ENCODE results near the gene COPZ2. TPM values are rescaled to one million over a fixed set of nuclear protein-coding genes. Genes with fewer than 3 reads are reported as not detected.

The COPZ2 gene
- total RNA-seq, 1 donor from 2014 or later = 39.7 TPM

DNA sequence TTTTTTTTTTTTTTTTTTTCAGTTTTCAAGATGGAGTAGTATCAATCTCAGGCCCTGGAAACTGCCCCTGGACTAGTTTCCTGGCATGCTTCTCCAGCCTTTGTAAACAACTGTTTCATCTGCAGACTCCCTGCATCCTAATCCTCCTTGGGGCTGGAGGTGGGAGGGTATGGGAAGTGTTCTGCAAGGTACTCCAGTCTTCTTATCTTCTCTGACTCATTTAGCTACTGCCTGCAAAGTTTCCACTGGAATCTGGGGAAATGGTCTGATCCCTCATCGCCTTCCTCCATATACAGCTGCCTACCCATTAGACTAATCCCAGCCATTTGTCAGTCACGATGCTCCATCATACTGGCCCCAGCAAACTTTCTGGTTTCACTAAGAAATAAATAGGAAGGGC is 21.5 kb downstream of the COPZ2 start:
- Histone ChIP-seq H3K4me1 (ENCODE audit: control insufficient read depth in 3 of 3, insufficient read depth in 3 of 3, low read length in 3 of 3) (peaks cover 5 to 13% (median 11%) of the 10 kb centered on the region in 3 donors), H3K27ac (ENCODE audit: low read depth, low read length) (no peak overlapping the region), H3K4me3 (ENCODE audit: low read length in 3 of 3) (no peak overlapping the region), H3K9me3 (ENCODE audit: control insufficient read depth in 3 of 3, low read length in 3 of 3) (no peaks in the 10 kb centered on the region), H3K27me3 (ENCODE audit: control insufficient read depth in 3 of 3, insufficient read depth in 3 of 3, low read length in 3 of 3) (peaks cover 25 to 41% (median 28%) of the 10 kb centered on the region in 3 donors), H3K9ac (ENCODE audit: low read depth in 1 of 3, low read length in 3 of 3) (no peak overlapping the region), H3K36me3 (ENCODE audit: control insufficient read depth in 3 of 3, insufficient read depth in 3 of 3, low read length in 3 of 3) (no peaks in the 10 kb centered on the region)

DNA sequence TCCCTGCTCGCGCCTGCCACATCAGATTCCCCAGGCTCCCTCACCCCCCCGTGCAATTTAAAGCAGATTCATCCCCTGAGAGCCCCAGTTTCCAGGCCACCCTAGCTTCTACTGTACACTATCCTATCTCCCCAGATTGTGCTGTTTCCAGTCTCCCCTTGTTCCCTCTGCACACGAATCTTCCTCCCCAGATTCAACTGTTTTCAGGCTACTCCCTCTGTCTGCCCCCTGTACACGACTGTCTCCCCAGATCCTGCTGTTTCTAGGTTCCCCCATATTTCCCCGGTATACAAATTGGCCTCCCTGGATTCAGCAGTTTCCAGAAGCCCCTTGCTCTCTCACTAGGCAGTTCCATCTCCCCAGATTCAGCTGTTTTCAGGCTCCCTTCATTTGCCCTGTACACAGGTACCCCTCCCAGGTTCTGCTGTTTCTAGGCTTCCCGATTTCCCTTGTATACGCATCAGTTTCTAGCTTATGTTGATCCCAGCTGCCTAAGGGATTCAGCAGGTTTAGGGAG is 22.9 kb downstream of the COPZ2 start:
- no peaks in the 10 kb centered on the region for H3K36me3 ChIP-seq (ENCODE audit: control insufficient read depth in 3 of 3, insufficient read depth in 3 of 3, low read length in 3 of 3)
- no peak overlapping the region for H3K9ac ChIP-seq (ENCODE audit: low read depth in 1 of 3, low read length in 3 of 3)
- no peak overlapping the region for H3K4me3 ChIP-seq (ENCODE audit: low read length in 3 of 3)
- H3K9me3 ChIP-seq (ENCODE audit: control insufficient read depth in 3 of 3, low read length in 3 of 3) = no peaks in the 10 kb centered on the region
- H3K27me3 ChIP-seq (ENCODE audit: control insufficient read depth in 3 of 3, insufficient read depth in 3 of 3, low read length in 3 of 3) = peaks cover 28 to 45% (median 30%) of the 10 kb centered on the region in 3 donors
- peaks cover 5 to 13% (median 11%) of the 10 kb centered on the region in 3 donors for H3K4me1 ChIP-seq (ENCODE audit: control insufficient read depth in 3 of 3, insufficient read depth in 3 of 3, low read length in 3 of 3)
- H3K27ac ChIP-seq (ENCODE audit: low read depth, low read length) = no peak overlapping the region

DNA sequence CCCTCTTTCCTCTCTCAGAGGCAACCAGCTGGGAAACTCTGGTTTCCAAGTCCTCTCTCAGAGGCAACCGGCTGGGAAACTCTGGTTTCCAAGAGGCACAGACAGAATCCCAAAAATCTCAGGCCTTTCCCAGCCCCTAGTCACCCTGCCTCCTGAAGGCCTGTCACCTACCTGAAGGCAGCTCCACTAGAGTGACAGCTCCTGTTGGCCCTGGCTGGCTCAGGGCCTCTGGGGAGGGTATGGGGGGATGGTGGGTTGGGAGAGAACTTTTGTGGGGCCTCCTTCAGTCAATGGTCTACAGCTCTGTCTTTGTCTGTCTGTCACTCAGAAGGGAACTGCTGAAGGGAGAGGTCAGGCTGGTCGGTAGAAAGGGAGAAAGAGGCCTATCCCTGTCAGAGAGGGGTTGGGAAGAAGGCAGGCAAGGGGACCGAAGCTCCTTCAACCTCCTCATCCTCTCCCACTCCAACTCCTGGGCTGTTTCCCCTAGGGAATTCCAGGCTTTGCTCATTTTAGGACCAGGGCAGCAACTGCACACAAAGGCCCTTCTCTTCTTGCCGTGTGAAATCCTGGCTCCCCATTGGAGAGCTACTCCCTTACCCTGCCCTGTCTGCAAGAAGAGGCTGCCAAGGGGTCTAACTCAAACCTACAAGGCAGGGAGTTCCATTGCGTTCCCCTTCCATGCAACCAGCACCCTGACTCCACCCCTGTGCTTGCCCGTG is 23.6 kb downstream of the COPZ2 start:
- H3K9ac ChIP-seq (ENCODE audit: low read depth in 1 of 3, low read length in 3 of 3) = no peak overlapping the region
- no peak overlapping the region for H3K27ac ChIP-seq (ENCODE audit: low read depth, low read length)
- no peaks in the 10 kb centered on the region for H3K36me3 ChIP-seq (ENCODE audit: control insufficient read depth in 3 of 3, insufficient read depth in 3 of 3, low read length in 3 of 3)
- peaks cover 28 to 45% (median 32%) of the 10 kb centered on the region in 3 donors for H3K27me3 ChIP-seq (ENCODE audit: control insufficient read depth in 3 of 3, insufficient read depth in 3 of 3, low read length in 3 of 3)
- no peaks in the 10 kb centered on the region for H3K9me3 ChIP-seq (ENCODE audit: control insufficient read depth in 3 of 3, low read length in 3 of 3)
- no peak overlapping the region for H3K4me3 ChIP-seq (ENCODE audit: low read length in 3 of 3)
- peaks cover 5 to 13% (median 11%) of the 10 kb centered on the region in 3 donors for H3K4me1 ChIP-seq (ENCODE audit: control insufficient read depth in 3 of 3, insufficient read depth in 3 of 3, low read length in 3 of 3)

DNA sequence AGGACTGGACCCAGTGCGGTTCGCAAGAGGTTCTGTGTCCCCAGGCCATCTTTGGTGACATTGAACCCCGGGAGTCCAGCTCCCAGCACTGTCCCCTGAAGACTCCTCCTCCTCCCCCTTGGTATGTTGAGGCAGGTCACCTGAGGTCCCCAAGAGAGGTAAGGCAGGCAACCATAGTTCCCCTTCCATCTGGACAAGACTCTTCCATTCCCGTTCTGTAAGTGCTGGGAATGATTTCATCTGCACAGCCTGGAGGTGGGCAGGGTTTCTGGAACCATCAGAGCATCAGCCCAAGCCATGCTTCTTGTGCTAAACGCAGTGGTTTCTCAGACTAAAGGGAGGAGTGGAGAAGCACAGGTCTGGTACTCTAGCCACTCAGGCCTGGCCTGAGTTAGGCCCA is 24.9 kb downstream of the COPZ2 start:
- Histone ChIP-seq H3K36me3 (ENCODE audit: control insufficient read depth in 3 of 3, insufficient read depth in 3 of 3, low read length in 3 of 3) (no peaks in the 10 kb centered on the region), H3K4me1 (ENCODE audit: control insufficient read depth in 3 of 3, insufficient read depth in 3 of 3, low read length in 3 of 3) (peaks cover 5 to 13% (median 11%) of the 10 kb centered on the region in 3 donors), H3K4me3 (ENCODE audit: low read length in 3 of 3) (no peak overlapping the region), H3K9ac (ENCODE audit: low read depth in 1 of 3, low read length in 3 of 3) (no peak overlapping the region), H3K27ac (ENCODE audit: low read depth, low read length) (no peak overlapping the region), H3K9me3 (ENCODE audit: control insufficient read depth in 3 of 3, low read length in 3 of 3) (no peaks in the 10 kb centered on the region), H3K27me3 (ENCODE audit: control insufficient read depth in 3 of 3, insufficient read depth in 3 of 3, low read length in 3 of 3) (peaks cover 28 to 43% (median 32%) of the 10 kb centered on the region in 3 donors)

DNA sequence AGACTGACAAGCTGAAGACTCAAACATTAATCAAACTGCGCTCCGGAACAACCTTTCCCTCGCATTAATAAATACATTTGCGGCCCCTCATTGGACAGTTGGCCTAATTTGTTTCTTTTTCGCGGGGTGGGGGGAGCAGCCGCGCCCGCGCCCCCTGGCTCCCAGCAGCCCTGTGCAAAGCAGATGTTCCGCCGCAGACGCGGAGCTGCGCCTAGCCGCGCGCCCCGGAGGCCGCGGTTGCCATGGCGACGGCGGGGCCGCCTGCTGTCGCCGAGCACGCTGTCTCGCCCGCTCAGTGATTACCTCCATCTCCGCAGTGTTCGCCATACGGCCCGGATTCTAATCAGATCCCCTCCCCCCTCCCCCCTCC is 25.5 kb downstream of the COPZ2 start:
- Histone ChIP-seq H3K4me3 (ENCODE audit: low read length in 3 of 3) (peak overlapping the region; percentile 35 to 54 (median 35)), H3K36me3 (ENCODE audit: control insufficient read depth in 3 of 3, insufficient read depth in 3 of 3, low read length in 3 of 3) (no peaks in the 10 kb centered on the region), H3K9me3 (ENCODE audit: control insufficient read depth in 3 of 3, low read length in 3 of 3) (no peaks in the 10 kb centered on the region), H3K27ac (ENCODE audit: low read depth, low read length) (no peak overlapping the region), H3K9ac (ENCODE audit: low read depth in 1 of 3, low read length in 3 of 3) (no peak overlapping the region), H3K4me1 (ENCODE audit: control insufficient read depth in 3 of 3, insufficient read depth in 3 of 3, low read length in 3 of 3) (peaks cover 5 to 13% (median 11%) of the 10 kb centered on the region in 3 donors), H3K27me3 (ENCODE audit: control insufficient read depth in 3 of 3, insufficient read depth in 3 of 3, low read length in 3 of 3) (peaks cover 28 to 43% (median 32%) of the 10 kb centered on the region in 3 donors)

DNA sequence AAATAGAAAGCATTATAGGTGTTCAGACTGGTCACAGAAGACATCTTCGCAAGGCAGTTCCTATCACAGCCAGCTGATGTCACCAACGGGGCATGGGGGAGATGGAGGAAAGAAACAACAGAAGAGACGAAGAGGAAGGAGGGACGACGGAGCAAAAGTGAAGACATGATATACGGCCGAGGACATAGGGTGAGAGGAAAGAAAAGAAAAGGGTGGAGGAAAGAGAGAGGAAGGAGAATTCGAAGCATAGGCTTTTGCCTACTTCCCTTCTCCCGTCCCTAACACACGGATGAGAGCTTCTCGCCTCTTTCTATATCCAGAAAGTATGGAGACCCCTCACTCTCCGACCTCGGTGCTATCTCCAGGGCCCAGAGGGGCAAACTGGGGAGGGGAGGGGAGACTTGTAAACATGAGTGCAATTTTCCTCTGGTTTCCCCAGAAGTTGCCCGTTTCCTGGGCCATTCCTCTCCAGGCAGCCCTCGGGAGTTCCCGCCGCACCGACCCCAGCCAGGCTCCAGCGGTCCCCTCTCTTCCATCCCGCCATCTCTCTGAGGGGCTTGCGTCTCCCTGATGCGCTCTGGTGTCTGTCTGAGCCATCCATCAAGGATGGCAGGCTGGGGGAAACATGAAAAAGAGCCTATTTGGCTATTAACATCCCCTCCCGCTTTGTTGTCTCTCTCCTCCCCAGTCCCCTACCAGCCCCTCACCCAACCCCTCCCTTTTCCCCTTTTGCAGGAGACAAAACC is 26.0 kb downstream of the COPZ2 start:
- H3K9ac ChIP-seq (ENCODE audit: low read depth in 1 of 3, low read length in 3 of 3) = peak overlapping the region in 1 of 3 donors; percentile 3
- no peaks in the 10 kb centered on the region for H3K36me3 ChIP-seq (ENCODE audit: control insufficient read depth in 3 of 3, insufficient read depth in 3 of 3, low read length in 3 of 3)
- H3K9me3 ChIP-seq (ENCODE audit: control insufficient read depth in 3 of 3, low read length in 3 of 3) = no peaks in the 10 kb centered on the region
- peak overlapping the region; percentile 6 to 54 (median 35) for H3K4me3 ChIP-seq (ENCODE audit: low read length in 3 of 3)
- H3K27ac ChIP-seq (ENCODE audit: low read depth, low read length) = no peak overlapping the region
- H3K27me3 ChIP-seq (ENCODE audit: control insufficient read depth in 3 of 3, insufficient read depth in 3 of 3, low read length in 3 of 3) = peaks cover 28 to 43% (median 32%) of the 10 kb centered on the region in 3 donors
- peaks cover 5 to 13% (median 11%) of the 10 kb centered on the region in 3 donors for H3K4me1 ChIP-seq (ENCODE audit: control insufficient read depth in 3 of 3, insufficient read depth in 3 of 3, low read length in 3 of 3)

DNA sequence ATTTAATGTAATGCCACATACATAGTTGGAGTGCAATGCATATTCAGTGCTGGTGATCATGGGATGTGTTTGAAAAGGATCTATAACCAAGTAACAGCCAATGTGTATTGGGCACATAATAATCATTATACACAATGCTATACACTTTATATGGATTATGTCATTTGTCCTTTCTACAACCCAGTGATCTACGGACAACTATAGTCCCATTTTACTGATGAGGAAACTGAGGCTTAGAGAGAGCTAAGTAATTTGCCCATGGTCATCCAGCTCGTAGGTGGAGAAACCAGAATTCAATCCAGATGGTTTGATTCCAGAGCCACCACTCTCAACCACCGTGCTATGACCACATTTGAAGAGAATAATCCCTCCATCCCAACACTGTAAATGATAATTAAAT is 27.4 kb downstream of the COPZ2 start:
- H3K4me3 ChIP-seq (ENCODE audit: low read length in 3 of 3) = no peak overlapping the region
- H3K27ac ChIP-seq (ENCODE audit: low read depth, low read length) = no peak overlapping the region
- H3K9me3 ChIP-seq (ENCODE audit: control insufficient read depth in 3 of 3, low read length in 3 of 3) = no peaks in the 10 kb centered on the region
- peaks cover 5 to 13% (median 11%) of the 10 kb centered on the region in 3 donors for H3K4me1 ChIP-seq (ENCODE audit: control insufficient read depth in 3 of 3, insufficient read depth in 3 of 3, low read length in 3 of 3)
- H3K27me3 ChIP-seq (ENCODE audit: control insufficient read depth in 3 of 3, insufficient read depth in 3 of 3, low read length in 3 of 3) = peaks cover 28 to 37% (median 33%) of the 10 kb centered on the region in 3 donors
- no peak overlapping the region for H3K9ac ChIP-seq (ENCODE audit: low read depth in 1 of 3, low read length in 3 of 3)
- no peaks in the 10 kb centered on the region for H3K36me3 ChIP-seq (ENCODE audit: control insufficient read depth in 3 of 3, insufficient read depth in 3 of 3, low read length in 3 of 3)

DNA sequence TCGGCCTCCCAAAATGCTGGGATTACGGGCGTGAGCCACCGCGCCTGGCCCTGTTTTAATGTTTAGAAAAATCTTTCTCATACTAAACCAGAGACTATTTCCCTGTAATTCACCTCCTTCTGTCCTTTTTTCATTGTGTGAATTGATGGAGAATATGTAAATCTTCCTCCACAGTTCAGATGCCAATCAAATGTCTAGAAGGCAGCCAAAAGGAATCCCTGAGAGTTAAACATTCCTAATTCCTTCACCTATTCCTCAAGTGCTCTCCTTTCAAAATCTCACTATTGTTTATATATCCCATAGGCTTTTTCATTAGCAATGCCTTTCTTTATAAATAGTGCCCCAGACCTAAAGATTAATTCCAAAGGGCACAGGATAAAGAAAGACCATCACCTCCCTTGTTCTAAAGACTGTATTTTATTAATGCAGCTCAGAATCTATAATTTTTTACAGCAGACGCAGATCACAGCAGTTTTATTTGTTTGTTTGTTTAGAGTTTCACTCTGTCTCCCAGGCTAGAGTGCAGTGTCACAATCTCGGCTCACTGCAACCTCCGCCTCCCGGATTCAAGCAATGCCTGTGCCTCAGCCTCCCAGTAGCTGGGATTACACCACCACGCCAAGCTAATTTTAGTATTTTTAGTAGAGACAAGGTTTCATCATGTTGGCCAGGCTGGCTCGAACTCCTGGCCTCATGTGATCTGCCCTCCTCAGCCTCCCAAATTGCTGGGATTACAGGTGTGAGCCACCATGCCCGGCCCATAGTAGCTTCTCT is 30.5 kb downstream of the COPZ2 start:
- Histone ChIP-seq H3K9ac (ENCODE audit: low read depth in 1 of 3, low read length in 3 of 3) (no peak overlapping the region), H3K4me1 (ENCODE audit: control insufficient read depth in 3 of 3, insufficient read depth in 3 of 3, low read length in 3 of 3) (peaks cover 10 to 18% (median 11%) of the 10 kb centered on the region in 3 donors), H3K27ac (ENCODE audit: low read depth, low read length) (no peak overlapping the region), H3K36me3 (ENCODE audit: control insufficient read depth in 3 of 3, insufficient read depth in 3 of 3, low read length in 3 of 3) (no peaks in the 10 kb centered on the region), H3K27me3 (ENCODE audit: control insufficient read depth in 3 of 3, insufficient read depth in 3 of 3, low read length in 3 of 3) (peaks cover 12 to 19% (median 17%) of the 10 kb centered on the region in 3 donors), H3K9me3 (ENCODE audit: control insufficient read depth in 3 of 3, low read length in 3 of 3) (no peaks in the 10 kb centered on the region), H3K4me3 (ENCODE audit: low read length in 3 of 3) (no peak overlapping the region)

DNA sequence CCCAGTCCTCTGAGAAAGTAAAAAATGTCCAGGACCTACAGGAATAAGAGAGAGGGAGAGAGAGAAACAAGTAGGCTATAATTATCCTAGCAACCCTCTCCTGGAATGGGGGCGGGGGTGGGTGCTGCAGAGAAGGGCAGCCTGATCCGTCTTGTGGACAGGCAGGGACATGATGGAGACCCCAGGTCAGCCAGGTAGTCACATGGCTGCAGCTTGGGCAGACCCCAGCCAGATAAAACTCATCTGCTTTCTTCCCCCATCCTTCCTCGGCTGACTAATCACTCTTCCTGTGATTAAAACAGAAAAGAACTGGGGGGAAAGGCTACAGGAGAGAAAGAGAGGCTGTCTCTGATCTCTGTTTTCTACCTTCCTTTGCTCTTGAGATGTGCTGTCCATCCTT is 32.6 kb downstream of the COPZ2 start:
- no peak overlapping the region for H3K9ac ChIP-seq (ENCODE audit: low read depth in 1 of 3, low read length in 3 of 3)
- no peaks in the 10 kb centered on the region for H3K36me3 ChIP-seq (ENCODE audit: control insufficient read depth in 3 of 3, insufficient read depth in 3 of 3, low read length in 3 of 3)
- no peak overlapping the region for H3K4me3 ChIP-seq (ENCODE audit: low read length in 3 of 3)
- no peak overlapping the region for H3K27ac ChIP-seq (ENCODE audit: low read depth, low read length)
- peaks cover 3 to 10% (median 6%) of the 10 kb centered on the region in 3 donors for H3K4me1 ChIP-seq (ENCODE audit: control insufficient read depth in 3 of 3, insufficient read depth in 3 of 3, low read length in 3 of 3)
- H3K9me3 ChIP-seq (ENCODE audit: control insufficient read depth in 3 of 3, low read length in 3 of 3) = no peaks in the 10 kb centered on the region
- H3K27me3 ChIP-seq (ENCODE audit: control insufficient read depth in 3 of 3, insufficient read depth in 3 of 3, low read length in 3 of 3) = peaks cover 0 to 10% (median 6%) of the 10 kb centered on the region in 3 donors
